Vagina (tissue), 2 donors: ENCODE measurements around the gene MESP2.

Source experiments
- CTCF ChIP-seq, 3 experiments: fragments of 450-650 bp in 2 of 3; fragments of 200-600 bp in 1 of 3; sonication (generic) in 1 of 3; IDR thresholded peaks; one replicate each; pipeline ENCODE4 v1.5.1; 2017 to 2019; ENCODE audit warnings: antibody characterized with exemption in 3 of 3, mild to moderate bottlenecking in 2 of 3, moderate library complexity in 2 of 3
- POLR2A ChIP-seq, 2 donors: fragments of 450-650 bp; IDR thresholded peaks; one replicate each; pipeline ENCODE4 v1.6.1; 2017; ENCODE audit warnings: antibody characterized with exemption in 2 of 2, mild to moderate bottlenecking in 2 of 2, moderate library complexity in 2 of 2

GRCh38 chr15:89827829-89828228, 51.7 kb downstream of the MESP2 start:
- TF ChIP-seq CTCF (IDR thresholded peaks at IDR 0.05) (no peak), POLR2A (IDR thresholded peaks at IDR 0.05) (no peak)
